GM21526 (cell line): ENCODE data around the gene CALML5.

Experiments used
- ATAC-seq: cut with Tn5 transposase; IDR thresholded peaks from one replicate; pipeline ENCODE4 v1.9.1; 2021; ENCODE audit warnings: moderate library complexity; ENCODE audit not compliant: unreplicated experiment, low FRiP score

CALML5 gene

GRCh38 chr10:5503477-5503835, 4.1 kb upstream of the CALML5 start:
- ATAC-seq = no peak

GRCh38 chr10:5502571-5503476, 3.5 kb upstream of the CALML5 start:
- no peak for ATAC-seq

- no peak for ATAC-seq
Measured at GRCh38 chr10:5502061-5502521, 2.7 kb upstream of the CALML5 start.

GRCh38 chr10:5500910-5501309, 1.5 kb upstream of the CALML5 start:
- ATAC-seq = no peak

- no peak for ATAC-seq
Measured at GRCh38 chr10:5500162-5500670, 846 bp upstream of the CALML5 start.

GRCh38 chr10:5498791-5499492, 428 bp downstream of the CALML5 start:
- no peak for ATAC-seq

GRCh38 chr10:5497948-5498730, 1.2 kb downstream of the CALML5 start:
- ATAC-seq = no peak

GRCh38 chr10:5497289-5497688, 2.1 kb downstream of the CALML5 start:
- ATAC-seq = no peak

- no peak for ATAC-seq
Measured at GRCh38 chr10:5496261-5497250, 2.8 kb downstream of the CALML5 start.

GRCh38 chr10:5494611-5495010, 4.8 kb downstream of the CALML5 start:
- no peak for ATAC-seq

- ATAC-seq = no peak
Measured at GRCh38 chr10:5493691-5494090, 5.7 kb downstream of the CALML5 start.

GRCh38 chr10:5492929-5493576, 6.3 kb downstream of the CALML5 start:
- ATAC-seq = no peak

GRCh38 chr10:5492322-5492855, 7.0 kb downstream of the CALML5 start:
- no peak for ATAC-seq

- ATAC-seq = no peak
Measured at GRCh38 chr10:5491477-5491876, 7.9 kb downstream of the CALML5 start.

- no peak for ATAC-seq
Measured at GRCh38 chr10:5490698-5491464, 8.5 kb downstream of the CALML5 start.

GRCh38 chr10:5490032-5490431, 9.3 kb downstream of the CALML5 start:
- no peak for ATAC-seq

- no peak for ATAC-seq
Measured at GRCh38 chr10:5488272-5489161, 10.9 kb downstream of the CALML5 start.
